ENCODE measurements around the gene IL7R. TPM values are rescaled to one million over a fixed set of nuclear protein-coding genes. Genes with fewer than 3 reads are reported as not detected.

Gene IL7R
- total RNA-seq (2021): not detected in 2 replicates
- long read RNA-seq: 0 reads

- Histone ChIP-seq H3K18ac (ENCODE audit: insufficient read length, low read depth, low read length) (no peak within 1 kb of the TSS), H2BK20ac (ENCODE audit: low read depth, low read length, poor library complexity, severe bottlenecking) (no peak within 1 kb of the TSS), H2BK5ac (ENCODE audit: insufficient read length, low read length) (no peak within 1 kb of the TSS), H3T11ph (ENCODE audit: low read length) (no peak within 1 kb of the TSS), H3K23ac (ENCODE audit: insufficient read length, low read depth, low read length) (no peak within 1 kb of the TSS), H4K20me1 (ENCODE audit: control insufficient read depth, insufficient read depth, insufficient read length) (no peaks in the 10 kb centered on the region), H3K27ac (ENCODE audit: insufficient read length, low read depth, low read length) (no peak within 1 kb of the TSS), H3K9me3 (ENCODE audit: control insufficient read depth, low read depth, low read length) (no peaks in the 10 kb centered on the region), H3K79me1 (ENCODE audit: insufficient read depth, low read depth, low read length, poor library complexity, severe bottlenecking) (no peaks in the 10 kb centered on the region), H3K4ac (ENCODE audit: low read depth, low read length) (no peak within 1 kb of the TSS), H2BK15ac (ENCODE audit: low read depth, low read length) (no peak within 1 kb of the TSS), H3K27me3 (ENCODE audit: insufficient read depth, low read length) (no peaks in the 10 kb centered on the region), H3K4me2 (ENCODE audit: insufficient read depth, insufficient read length, low read length) (no peak within 1 kb of the TSS), H3K9ac (ENCODE audit: extremely low read depth, insufficient read length, low read length) (no peak within 1 kb of the TSS), H3K56ac (ENCODE audit: insufficient read length, low read depth, low read length) (no peak within 1 kb of the TSS), H2AFZ (ENCODE audit: low read length) (no peak within 1 kb of the TSS), H4K91ac (ENCODE audit: insufficient read length, low read depth, low read length) (no peak within 1 kb of the TSS), H3K4me1 (ENCODE audit: insufficient read depth, low read length) (peaks cover 8% of the 10 kb centered on the region; the same call in 1 of the 2 replicates), H2BK12ac (ENCODE audit: insufficient read length, low read depth, low read length) (no peak within 1 kb of the TSS), H2AK5ac (ENCODE audit: insufficient read length, low read length) (no peak within 1 kb of the TSS), H3K14ac (ENCODE audit: insufficient read depth, low read length) (no peak within 1 kb of the TSS), H2BK120ac (ENCODE audit: low read depth, low read length, poor library complexity, severe bottlenecking) (no peak within 1 kb of the TSS), H4K8ac (replicated peaks; ENCODE audit: insufficient read length, low read depth, low read length) (no peak within 1 kb of the TSS), H4K5ac (ENCODE audit: insufficient read length, low read depth, low read length) (no peak within 1 kb of the TSS), H3K23me2 (ENCODE audit: insufficient read length, low read depth, low read length, poor library complexity, severe bottlenecking) (no peaks in the 10 kb centered on the region), H3K79me2 (ENCODE audit: insufficient read depth, low read length) (no peaks in the 10 kb centered on the region)
- Mint-ChIP-seq H3K36me3 (ENCODE audit: insufficient read depth in 1 of 3, low read depth in 3 of 3) (no peaks in the 10 kb centered on the region), H3K27ac (no peak within 1 kb of the TSS; a peak in 1 of 7 replicates), H3K4me1 (peaks cover 22 to 34% of the 10 kb centered on the region in 2 experiments), H3K4me3 (no peak within 1 kb of the TSS), H3K27me3 (ENCODE audit: low read depth) (peaks cover 2% of the 10 kb centered on the region; the same call in 1 of the 2 replicates), H3K9me3 (no peaks in the 10 kb centered on the region)
- no CpG with 5 or more reads among the region's 1 CpG for WGBS (ENCODE audit: extremely low coverage, insufficient read length, low lambda C conversion rate)
- DNase-seq: no peak
- no peak for TF ChIP-seq CTCF (conservative IDR thresholded peaks at IDR 0.05)
These were observed at the start of gene IL7R for GRCh38 chr5:35856765-35857351. TSS of gene IL7R (plus strand) at chr5:35856891. CDS start at chr5:35856978, 87 bp downstream.
